Adrenal gland (tissue), 12 donors: ENCODE data around the gene LATS2. TPM values are rescaled to one million over a fixed set of nuclear protein-coding genes. Genes with fewer than 3 reads are reported as not detected.

ENCODE experiments used
- DNase-seq, 7 donors: peaks; one replicate each; pipeline ENCODE4 v3.0.0-alpha.2; 2019 to 2020
- H3K27ac ChIP-seq, 5 donors: fragments of 200-600 bp; sonication (generic) in 4 of 5; 1 replicate in 3 of 5; 2 replicates in 2 of 5; pipeline versions ENCODE4 v1.5.1 to v1.8.0; 2016 to 2020; ENCODE audit warnings: mild to moderate bottlenecking in 1 of 5
- H3K27me3 ChIP-seq: fragments of 200-600 bp; 2 replicates; pipeline ENCODE4 v1.8.0; 2021
- H3K36me3 ChIP-seq, 2 donors: fragments of 200-600 bp; replicated peaks in 1 of 2; 1 replicate in 1 of 2; 2 replicates in 1 of 2; pipeline versions ENCODE4 v1.5.1 to v1.8.0; 2018 to 2022
- H3K4me1 ChIP-seq, 2 donors: fragments of 200-600 bp; replicated peaks in 1 of 2; 1 replicate in 1 of 2; 2 replicates in 1 of 2; pipeline versions ENCODE4 v1.5.1 to v1.8.0; 2018 to 2021
- H3K4me3 ChIP-seq, 4 donors: fragments of 200-600 bp; sonication (generic) in 3 of 4; one replicate each; pipeline ENCODE4 v1.5.1; 2016 to 2018
- H3K9me3 ChIP-seq, 3 donors: fragments of 200-600 bp; sonication (generic) in 1 of 3; replicated peaks in 1 of 3; 1 replicate in 2 of 3; 2 replicates in 1 of 3; pipeline versions ENCODE4 v1.5.1 to v1.8.0; 2016 to 2021
- CTCF ChIP-seq, 6 experiments: fragments of 450-650 bp in 4 of 6; fragments of 200-600 bp in 2 of 6; sonication (generic) in 1 of 6; IDR thresholded peaks; 1 replicate in 5 of 6; 2 replicates in 1 of 6; pipeline versions ENCODE4 v1.5.1 to v1.8.0; 2016 to 2021; ENCODE audit warnings: antibody characterized with exemption in 6 of 6, mild to moderate bottlenecking in 2 of 6, moderate library complexity in 1 of 6
- POLR2A ChIP-seq, 2 donors: fragments of 450-650 bp; IDR thresholded peaks; one replicate each; pipeline ENCODE4 v1.6.1; 2017; ENCODE audit warnings: antibody characterized with exemption in 2 of 2, mild to moderate bottlenecking in 2 of 2, moderate library complexity in 1 of 2
- WGBS, 4 donors: extraction: QIAGEN DNeasy Blood & Tissue Kit in 2 of 4; methylation state at CpG; one replicate each; pipeline versions ENCODE4 v1.1.5 to v1.1.7; 2013 to 2017; 5-methylcytosine and 5-hydroxymethylcytosine counted together
- intact Hi-C, 2 donors: fragments of 100-400 bp; cut with DNase I; formaldehyde crosslinking; loops; one replicate each; pipeline versions ENCODE4 v1.14.1 to v1.15.0; 2022 to 2023
- polyA plus RNA-seq, 3 donors: library from polyadenylated mRNA; stranded (reverse); fragments of 200-250 nt in 2 of 3; fragments of 350-450 nt in 1 of 3; fragmentation: Illumina TruSeq in 1 of 3; extraction: RNeasy Lipid Tissue Mini Kit (QIAGEN cat#74804) in 1 of 3; gene quantifications; one replicate each; pipeline ENCODE4 v1.2.3, GENCODE V29; 2013 to 2014
- total RNA-seq, 9 donors: library from RNA; depleted of rRNA in 4 of 9; stranded (reverse); fragments of >200 nt in 4 of 9; fragments of 120-200 nt in 1 of 9; fragmentation: NEBNext Ultra II Directional in 1 of 9; extraction: Animal tissue kit (Norgen Biotek cat#: 25700) in 1 of 9; gene quantifications; one replicate each; pipeline versions ENCODE4 v1.1.0 to v1.2.4, GENCODE V29; 2013 to 2023
- donor health status: healthy with polysubstance abuse.
- donor health status: Bipolar disorder and iron deficiency.
- donor health status: DM: yes; HTN: yes; CAD: no.
- donor health status: DM: no; HTN: no; CAD: no.
- donor health status: DM: no; HTN: no; CAD: no.
- donor health status: DM: yes; HTN: yes; CAD: no.

Gene LATS2
- total and polyA plus RNA-seq, 12 donors: 7.4 to 35.6 (median 23.3) TPM

DNA sequence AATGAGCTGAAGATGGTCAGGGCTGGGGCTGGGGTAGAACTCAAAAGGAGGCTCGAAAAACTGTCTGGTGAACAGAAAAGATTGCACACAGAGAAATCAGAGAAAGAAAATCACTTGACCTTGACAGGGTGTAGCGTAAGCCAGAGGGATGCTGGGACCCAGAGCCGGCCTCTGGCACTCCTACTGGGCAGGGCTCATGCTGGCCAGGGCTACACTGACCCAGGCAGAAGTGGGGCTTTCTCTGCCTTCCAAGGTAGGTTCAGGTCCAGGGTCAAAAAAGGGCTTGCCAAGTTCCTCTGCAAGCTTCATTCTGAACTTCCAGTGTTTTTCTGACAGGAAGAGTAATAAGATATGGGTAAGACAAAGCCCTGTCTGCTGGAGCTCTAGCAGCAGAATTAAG, 56.2 kb downstream of the LATS2 start:
- Histone ChIP-seq H3K36me3 (no peaks in the 10 kb centered on the region), H3K4me1 (peaks cover 4 to 7% of the 10 kb centered on the region in 2 donors), H3K9me3 (no peaks in the 10 kb centered on the region), H3K27ac (peak overlapping the region in 2 of 5 donors; percentile 11 to 32), H3K4me3 (no peak overlapping the region), H3K27me3 (no peaks in the 10 kb centered on the region)
- 40 to 55% (median 45%) methylated on average over 3 of the region's 3 CpGs for WGBS, 4 donors
- intact Hi-C loops: no loop called here
- TF ChIP-seq POLR2A (IDR thresholded peaks at IDR 0.05) (no peak), CTCF (IDR thresholded peaks at IDR 0.05) (no peak)
- peak in 5 of 7 donors; percentile 41 to 63 (median 53) for DNase-seq

- H3K27me3 ChIP-seq: no peaks in the 10 kb centered on the region
- no peak for TF ChIP-seq CTCF (IDR thresholded peaks at IDR 0.05)
- no peak for TF ChIP-seq POLR2A (IDR thresholded peaks at IDR 0.05)
- WGBS, 4 donors: 95 to 100% (median 96%) methylated on average over 5 of the region's 5 CpGs
- intact Hi-C loops: no loop called here
- no peaks in the 10 kb centered on the region for H3K9me3 ChIP-seq
- no peak overlapping the region for H3K4me3 ChIP-seq
- H3K36me3 ChIP-seq: no peaks in the 10 kb centered on the region
- peaks cover 4 to 7% of the 10 kb centered on the region in 2 donors for H3K4me1 ChIP-seq
- H3K27ac ChIP-seq: no peak overlapping the region
- DNase-seq: peak in 1 of 7 donors; percentile 10
Observed at GRCh38 chr13:21001471-21001870, 59.9 kb downstream of the LATS2 start.

DNA sequence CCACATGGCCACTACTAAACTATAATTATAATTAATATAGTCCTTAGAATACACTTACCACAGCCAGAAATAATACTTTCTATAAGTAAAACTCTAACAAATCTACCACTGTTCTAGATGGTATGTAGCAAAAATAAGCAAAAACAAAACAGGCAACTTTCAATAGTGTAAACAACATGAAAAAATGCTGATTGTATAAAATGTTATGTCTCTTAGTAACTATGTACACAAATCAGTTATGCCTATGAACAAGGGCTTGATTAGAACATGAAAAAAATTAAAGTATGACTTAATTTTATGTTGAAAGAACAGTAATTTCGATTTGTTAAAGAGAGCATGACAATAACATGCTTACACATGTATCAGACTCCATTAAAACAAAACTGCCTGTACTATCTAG, 60.7 kb downstream of the LATS2 start:
- WGBS, 4 donors: 83 to 88% (median 87%) methylated on average over 1 of the region's 1 CpG
- no peaks in the 10 kb centered on the region for H3K9me3 ChIP-seq
- H3K4me3 ChIP-seq: no peak overlapping the region
- no peak overlapping the region for H3K27ac ChIP-seq
- TF ChIP-seq POLR2A (IDR thresholded peaks at IDR 0.05) (no peak), CTCF (IDR thresholded peaks at IDR 0.05) (no peak)
- H3K36me3 ChIP-seq: no peaks in the 10 kb centered on the region
- DNase-seq: no peak
- H3K27me3 ChIP-seq: no peaks in the 10 kb centered on the region
- peaks cover 4 to 7% of the 10 kb centered on the region in 2 donors for H3K4me1 ChIP-seq
- intact Hi-C loops: no loop called here

DNA sequence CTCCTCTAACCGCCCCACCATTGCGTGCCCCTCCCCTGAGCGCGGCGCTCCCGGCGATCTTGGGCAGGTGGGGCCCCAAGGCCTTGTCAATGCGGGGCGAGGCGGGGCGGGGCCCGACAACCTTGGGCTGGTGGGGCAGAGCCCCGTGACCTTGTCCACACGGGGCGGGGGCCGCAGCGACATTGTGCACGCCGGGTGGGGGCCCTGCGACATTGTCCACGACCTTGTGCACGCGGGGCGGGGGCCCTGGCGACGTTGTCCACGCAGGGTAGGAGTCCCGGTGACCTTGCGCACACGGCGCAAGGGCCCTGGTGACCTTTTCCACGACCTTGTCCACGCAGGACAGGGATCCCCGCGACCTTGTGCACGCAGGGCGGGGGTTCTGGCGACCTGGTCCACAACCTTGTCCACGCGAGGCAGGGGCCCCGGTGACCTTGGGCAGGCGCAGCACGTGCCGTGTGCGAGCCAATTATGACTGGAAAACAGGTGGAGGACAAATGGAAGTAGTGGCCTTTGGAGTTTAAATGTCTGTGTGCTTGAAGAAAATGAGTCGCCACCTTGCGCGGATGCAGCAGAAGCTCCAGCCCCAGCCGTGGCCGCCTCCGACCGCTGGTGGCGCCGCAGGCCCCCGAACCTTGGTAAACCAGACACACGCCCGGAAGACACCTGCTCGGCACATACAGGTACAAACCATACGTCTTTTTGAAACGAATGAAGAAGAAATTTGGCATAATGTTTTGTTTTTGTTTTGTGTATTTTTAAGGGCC, 62.6 kb downstream of the LATS2 start:
- Histone ChIP-seq H3K27me3 (no peaks in the 10 kb centered on the region), H3K27ac (no peak overlapping the region), H3K4me3 (no peak overlapping the region), H3K9me3 (no peaks in the 10 kb centered on the region), H3K4me1 (no peaks in the 10 kb centered on the region), H3K36me3 (no peaks in the 10 kb centered on the region)
- intact Hi-C loops: no loop called here
- TF ChIP-seq POLR2A (IDR thresholded peaks at IDR 0.05) (no peak), CTCF (IDR thresholded peaks at IDR 0.05) (no peak)
- DNase-seq: peak in 2 of 7 donors; percentile 13 to 19
- WGBS, 4 donors: 81 to 94% (median 86%) methylated on average over 22 to 60 of the region's 60 CpGs
